Measurements from ENCODE around the gene NRXN3. TPM values are rescaled to one million over a fixed set of nuclear protein-coding genes. Genes with fewer than 3 reads are reported as not detected.

NRXN3 gene
- total RNA-seq, 1 donor from 2014 or later = 18.0 TPM

DNA sequence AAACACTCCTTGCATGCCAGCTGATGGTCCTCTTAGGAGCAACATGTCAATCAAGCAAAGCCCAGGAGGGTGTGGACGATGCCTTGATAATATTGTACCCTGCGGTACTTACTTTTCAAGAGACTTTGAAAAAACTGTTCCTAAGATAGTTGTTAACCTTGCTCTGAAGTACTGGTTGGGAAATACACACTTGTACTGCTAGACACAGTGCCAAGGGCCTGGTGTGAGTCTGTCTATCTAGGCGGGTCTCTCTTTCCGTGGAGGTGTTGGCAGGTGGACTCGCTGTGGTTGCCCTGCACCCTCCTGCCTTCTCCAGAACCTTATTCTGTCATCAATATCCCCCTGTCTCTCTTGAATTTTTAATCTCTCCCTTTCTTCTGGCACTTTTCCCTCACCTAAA is 189.4 kb downstream of the NRXN3 start:
- no peak overlapping the region for H2AFZ ChIP-seq (ENCODE audit: low read depth, low read length)
- FAIRE-seq = no peak
- H3K27me3 Mint-ChIP-seq (ENCODE audit: low read depth, unreplicated experiment) = peaks cover 7% of the 10 kb centered on the region

DNA sequence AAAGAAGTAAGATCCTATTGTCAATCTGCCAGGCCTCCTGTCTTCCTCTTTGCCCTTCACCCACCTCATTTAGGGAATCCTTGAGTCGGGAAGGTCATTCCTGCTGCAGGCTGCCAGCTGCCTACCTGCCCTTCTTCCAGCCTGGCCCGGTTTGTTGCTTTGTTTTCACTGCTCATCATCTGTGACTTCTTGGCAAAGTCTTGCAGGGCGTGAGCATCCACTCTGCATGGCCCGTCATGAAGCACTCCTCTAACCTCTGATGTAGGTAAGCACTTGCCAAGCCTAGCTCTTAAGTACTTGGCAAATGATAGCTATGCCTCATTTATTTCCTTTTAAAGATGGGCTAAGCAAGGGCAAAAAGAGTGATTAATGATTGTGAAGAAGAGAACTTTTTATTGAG is 192.8 kb downstream of the NRXN3 start:
- Mint-ChIP-seq H3K4me3 (ENCODE audit: unreplicated experiment) (no peak overlapping the region), H3K4me1 (ENCODE audit: low read depth, unreplicated experiment) (no peaks in the 10 kb centered on the region), H3K27ac (ENCODE audit: unreplicated experiment) (no peak overlapping the region), H3K9me3 (ENCODE audit: unreplicated experiment) (peaks cover 1% of the 10 kb centered on the region), H3K27me3 (ENCODE audit: low read depth, unreplicated experiment) (peaks cover 3% of the 10 kb centered on the region), H3K36me3 (ENCODE audit: low read depth, unreplicated experiment) (no peaks in the 10 kb centered on the region)
- H3K4me2 ChIP-seq (ENCODE audit: low read length) = no peak overlapping the region
- no peak overlapping the region for H3K9ac ChIP-seq (ENCODE audit: low read length)
- no peaks in the 10 kb centered on the region for H4K20me1 ChIP-seq (ENCODE audit: insufficient read depth, low read length)
- no peaks in the 10 kb centered on the region for H3K27me3 ChIP-seq (ENCODE audit: insufficient read depth, low read length)
- no peak overlapping the region for H3K4me3 ChIP-seq (ENCODE audit: insufficient read depth, low read depth, low read length)
- FAIRE-seq (no peak), DNase-seq (ENCODE audit: low read depth) (no peak)
- H2AFZ ChIP-seq (ENCODE audit: low read depth, low read length) = no peak overlapping the region
- no peak overlapping the region for H3K27ac ChIP-seq (ENCODE audit: low read depth, low read length)
- no peaks in the 10 kb centered on the region for H3K79me2 ChIP-seq (ENCODE audit: insufficient read depth, low read length)
- H3K36me3 ChIP-seq (ENCODE audit: insufficient read depth, low read length) = no peaks in the 10 kb centered on the region
- no peaks in the 10 kb centered on the region for H3K4me1 ChIP-seq (ENCODE audit: insufficient read depth, low read length)
- no peak for TF ChIP-seq EZH2 (IDR thresholded peaks at IDR 0.05; ENCODE audit: insufficient read depth, low read length)
- TF ChIP-seq CTCF (IDR thresholded peaks at IDR 0.05; ENCODE audit: insufficient read depth, low read depth, low read length) = no peak
- no peaks in the 10 kb centered on the region for H3K9me3 ChIP-seq (ENCODE audit: insufficient read depth, low read depth, low read length)

More for the DNA sequence above, 189.4 kb downstream of the NRXN3 start:
- no peak overlapping the region for H3K27ac Mint-ChIP-seq (ENCODE audit: unreplicated experiment)
- TF ChIP-seq CTCF (IDR thresholded peaks at IDR 0.05; ENCODE audit: insufficient read depth, low read depth, low read length) (no peak), EZH2 (IDR thresholded peaks at IDR 0.05; ENCODE audit: insufficient read depth, low read length) (no peak)
- H3K36me3 Mint-ChIP-seq (ENCODE audit: low read depth, unreplicated experiment) = no peaks in the 10 kb centered on the region
- Histone ChIP-seq H3K27ac (ENCODE audit: low read depth, low read length) (no peak overlapping the region), H3K9me3 (ENCODE audit: insufficient read depth, low read depth, low read length) (no peaks in the 10 kb centered on the region), H3K4me3 (ENCODE audit: insufficient read depth, low read depth, low read length) (no peak overlapping the region), H3K79me2 (ENCODE audit: insufficient read depth, low read length) (no peaks in the 10 kb centered on the region), H3K27me3 (ENCODE audit: insufficient read depth, low read length) (no peaks in the 10 kb centered on the region), H3K4me1 (ENCODE audit: insufficient read depth, low read length) (no peaks in the 10 kb centered on the region), H3K36me3 (ENCODE audit: insufficient read depth, low read length) (no peaks in the 10 kb centered on the region), H4K20me1 (ENCODE audit: insufficient read depth, low read length) (no peaks in the 10 kb centered on the region), H3K4me2 (ENCODE audit: low read length) (no peak overlapping the region), H3K9ac (ENCODE audit: low read length) (no peak overlapping the region)
- no peaks in the 10 kb centered on the region for H3K4me1 Mint-ChIP-seq (ENCODE audit: low read depth, unreplicated experiment)
- H3K4me3 Mint-ChIP-seq (ENCODE audit: unreplicated experiment) = no peak overlapping the region
- no peak for DNase-seq (ENCODE audit: low read depth)
- H3K9me3 Mint-ChIP-seq (ENCODE audit: unreplicated experiment) = no peaks in the 10 kb centered on the region

DNA sequence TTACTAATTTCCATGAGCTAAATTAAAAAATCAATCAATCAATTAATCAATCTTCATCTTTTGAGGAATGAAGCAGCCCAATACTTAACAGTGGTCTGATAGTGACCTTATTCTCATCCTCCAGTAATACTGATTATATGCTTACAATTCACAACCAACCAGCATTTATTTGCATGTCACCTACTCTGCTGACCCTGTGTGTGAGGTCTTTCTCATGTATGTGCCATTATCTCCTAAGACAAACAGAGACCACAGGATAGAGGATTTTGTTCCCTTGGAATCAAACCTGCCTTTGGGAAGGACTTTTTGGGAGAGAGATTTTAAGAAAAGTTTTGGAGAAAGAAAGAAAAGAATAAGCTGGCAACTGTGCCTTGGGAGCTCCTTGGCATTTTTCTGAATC is 197.2 kb downstream of the NRXN3 start:
- H3K4me1 Mint-ChIP-seq (ENCODE audit: low read depth, unreplicated experiment) = no peaks in the 10 kb centered on the region
- H3K36me3 Mint-ChIP-seq (ENCODE audit: low read depth, unreplicated experiment) = no peaks in the 10 kb centered on the region
- Histone ChIP-seq H3K27me3 (ENCODE audit: insufficient read depth, low read length) (no peaks in the 10 kb centered on the region), H3K79me2 (ENCODE audit: insufficient read depth, low read length) (no peaks in the 10 kb centered on the region), H3K4me1 (ENCODE audit: insufficient read depth, low read length) (no peaks in the 10 kb centered on the region), H3K4me2 (ENCODE audit: low read length) (no peak overlapping the region), H2AFZ (ENCODE audit: low read depth, low read length) (no peak overlapping the region), H3K36me3 (ENCODE audit: insufficient read depth, low read length) (no peaks in the 10 kb centered on the region), H3K9ac (ENCODE audit: low read length) (no peak overlapping the region), H3K27ac (ENCODE audit: low read depth, low read length) (no peak overlapping the region), H3K9me3 (ENCODE audit: insufficient read depth, low read depth, low read length) (no peaks in the 10 kb centered on the region), H4K20me1 (ENCODE audit: insufficient read depth, low read length) (no peaks in the 10 kb centered on the region), H3K4me3 (ENCODE audit: insufficient read depth, low read depth, low read length) (no peak overlapping the region)
- H3K27me3 Mint-ChIP-seq (ENCODE audit: low read depth, unreplicated experiment) = no peaks in the 10 kb centered on the region
- DNase-seq (ENCODE audit: low read depth) (no peak), FAIRE-seq (no peak)
- no peak overlapping the region for H3K4me3 Mint-ChIP-seq (ENCODE audit: unreplicated experiment)
- TF ChIP-seq EZH2 (IDR thresholded peaks at IDR 0.05; ENCODE audit: insufficient read depth, low read length) = no peak
- no peak for TF ChIP-seq CTCF (IDR thresholded peaks at IDR 0.05; ENCODE audit: insufficient read depth, low read depth, low read length)
- no peak overlapping the region for H3K27ac Mint-ChIP-seq (ENCODE audit: unreplicated experiment)
- H3K9me3 Mint-ChIP-seq (ENCODE audit: unreplicated experiment) = peaks cover 1% of the 10 kb centered on the region

Data from astrocyte (in vitro differentiated cells and primary cell).